HuH-7 (cell line): ENCODE measurements around the gene CAPN15.
A peak's percentile ranks its signal among the peaks of the same experiment; 100 is the strongest.

Source experiments
- DNase-seq: peaks from one replicate; pipeline ENCODE4 v3.0.0; 2011; ENCODE audit warnings: low spot score

CAPN15 gene

GRCh38 chr16:578232-578869, 50.8 kb downstream of the CAPN15 start:
- DNase-seq: no peak

- DNase-seq: peak; percentile 63
These were observed 51.4 kb downstream of the CAPN15 start for GRCh38 chr16:578870-579405.

- DNase-seq: no peak
These were observed 52.8 kb downstream of the CAPN15 start for GRCh38 chr16:580141-580945.

- DNase-seq: no peak
These were observed 53.5 kb downstream of the CAPN15 start for GRCh38 chr16:580946-581498.

GRCh38 chr16:582218-582613, 54.7 kb downstream of the CAPN15 start:
- DNase-seq: no peak

- DNase-seq: no peak
These were observed 55.3 kb downstream of the CAPN15 start for GRCh38 chr16:582614-583331.

GRCh38 chr16:583470-583814, 55.9 kb downstream of the CAPN15 start:
- DNase-seq: no peak

GRCh38 chr16:583815-584591, 56.5 kb downstream of the CAPN15 start:
- DNase-seq: no peak

- no peak for DNase-seq
These were observed 57.8 kb downstream of the CAPN15 start for GRCh38 chr16:585351-585750.

- no peak for DNase-seq
These were observed 58.6 kb downstream of the CAPN15 start for GRCh38 chr16:586047-586644.

GRCh38 chr16:586645-587590, 59.4 kb downstream of the CAPN15 start:
- no peak for DNase-seq

GRCh38 chr16:588639-588888, 61.1 kb downstream of the CAPN15 start:
- no peak for DNase-seq

- DNase-seq: peak; percentile 79
These were observed 61.6 kb downstream of the CAPN15 start for GRCh38 chr16:588889-589657.

GRCh38 chr16:589658-590187, 62.2 kb downstream of the CAPN15 start, which contains the start of gene RAB40C:
Gene RAB40C, plus strand, starts transcription at chr16:590066. Its CDS starts 226 bp downstream, at chr16:590292.
- peak; percentile 92 for DNase-seq

GRCh38 chr16:590188-590814, 62.8 kb downstream of the CAPN15 start:
- no peak for DNase-seq

- no peak for DNase-seq
These were observed 63.3 kb downstream of the CAPN15 start for GRCh38 chr16:590815-591200.

GRCh38 chr16:591231-591630, 63.7 kb downstream of the CAPN15 start:
- DNase-seq: no peak

- no peak for DNase-seq
These were observed 64.5 kb downstream of the CAPN15 start for GRCh38 chr16:591892-592517.
